ENCODE results near the gene CACNA2D2.

CACNA2D2 gene

GRCh38 chr3:50419595-50420370 is 83.7 kb downstream of the CACNA2D2 start:
- DNase-seq, result no peak

DNA sequence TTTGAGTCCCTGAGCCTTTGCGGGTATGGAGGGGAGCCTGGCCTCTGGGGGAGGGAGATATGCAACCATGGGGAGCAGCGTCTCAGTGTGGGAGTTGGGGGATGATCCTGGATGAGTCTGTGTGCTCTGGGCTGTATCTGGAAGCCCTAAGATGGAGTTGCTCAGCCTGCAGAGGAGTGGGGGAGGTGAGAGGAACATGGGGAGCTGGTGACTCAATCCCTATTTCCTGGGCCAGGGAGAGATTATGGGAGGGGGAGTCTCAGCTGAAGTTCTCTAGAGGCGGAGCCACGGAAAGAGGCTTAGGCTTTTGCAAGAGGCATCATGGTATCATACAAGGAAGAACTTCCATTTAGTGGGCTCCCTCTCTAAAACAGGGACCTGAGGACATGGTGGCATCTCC is 84.6 kb downstream of the CACNA2D2 start:
- DNase-seq, result no peak

DNA sequence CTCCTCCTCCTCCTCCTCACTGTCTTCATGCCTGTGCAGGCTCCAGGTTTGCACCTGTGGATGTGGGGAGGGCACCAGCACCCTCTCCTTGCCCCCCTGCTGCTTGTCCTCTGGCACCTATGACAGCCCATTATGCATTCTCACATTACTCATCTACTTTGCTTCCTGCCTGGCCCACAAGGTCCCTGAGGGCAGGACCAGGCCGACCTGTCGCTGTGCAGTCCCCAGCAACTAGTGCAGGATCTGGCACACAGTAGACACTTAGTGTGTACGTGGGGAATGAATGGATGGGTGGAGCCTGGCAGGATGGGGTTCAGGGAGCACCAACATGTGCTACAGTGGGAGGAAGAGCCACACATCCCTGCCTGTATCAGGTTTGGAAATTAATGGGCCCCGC is 85.8 kb downstream of the CACNA2D2 start:
- no peak for DNase-seq

- DNase-seq, result no peak
Measured at GRCh38 chr3:50416736-50417636, 86.4 kb downstream of the CACNA2D2 start.

DNA sequence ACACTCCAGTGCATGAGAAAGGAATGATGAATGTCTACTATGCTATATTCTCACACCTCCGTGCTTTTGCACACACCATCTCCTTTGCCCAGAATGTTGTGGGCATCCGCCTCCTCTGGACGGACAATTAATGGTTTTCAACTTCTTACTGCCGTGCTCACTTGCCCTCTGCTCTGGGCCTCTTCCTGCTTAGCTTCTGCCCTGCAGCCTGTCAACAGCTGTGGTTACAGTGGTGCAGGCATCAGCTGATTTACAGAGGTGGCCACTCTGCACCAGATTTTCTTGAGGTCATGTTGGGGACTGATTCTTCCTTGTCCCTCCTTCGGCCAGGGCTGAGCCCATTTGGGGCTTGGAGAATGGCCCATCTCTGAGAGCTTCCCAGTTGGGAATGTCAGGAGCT is 87.6 kb downstream of the CACNA2D2 start:
- DNase-seq, result no peak

DNA sequence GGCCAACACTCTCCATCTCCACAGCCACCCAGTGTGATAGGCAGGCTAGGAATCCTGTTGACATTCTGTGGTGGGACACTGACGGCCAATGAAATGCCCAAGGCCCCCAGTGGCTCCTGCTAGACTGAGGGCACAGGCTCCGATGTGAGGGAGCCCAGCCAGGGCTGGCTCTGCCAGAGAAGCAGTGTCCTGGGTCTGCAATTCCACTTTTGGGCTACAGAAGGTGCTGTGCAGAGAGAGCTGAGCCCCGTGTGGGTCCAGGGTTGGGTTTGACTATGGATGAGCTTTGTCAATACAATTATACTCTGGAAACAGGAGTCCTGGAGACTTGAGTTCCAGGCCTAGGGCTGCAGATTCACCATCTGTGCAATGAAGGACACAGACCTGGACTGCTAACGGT is 88.4 kb downstream of the CACNA2D2 start:
- DNase-seq, result no peak

GRCh38 chr3:50414616-50415015 is 88.8 kb downstream of the CACNA2D2 start:
- no peak for DNase-seq

- no peak for DNase-seq
Measured at GRCh38 chr3:50412231-50412754, 91.1 kb downstream of the CACNA2D2 start.

GRCh38 chr3:50411229-50411628 is 92.2 kb downstream of the CACNA2D2 start:
- peak; percentile 61 for DNase-seq

GRCh38 chr3:50410608-50411139 is 92.8 kb downstream of the CACNA2D2 start:
- DNase-seq, result no peak

DNA sequence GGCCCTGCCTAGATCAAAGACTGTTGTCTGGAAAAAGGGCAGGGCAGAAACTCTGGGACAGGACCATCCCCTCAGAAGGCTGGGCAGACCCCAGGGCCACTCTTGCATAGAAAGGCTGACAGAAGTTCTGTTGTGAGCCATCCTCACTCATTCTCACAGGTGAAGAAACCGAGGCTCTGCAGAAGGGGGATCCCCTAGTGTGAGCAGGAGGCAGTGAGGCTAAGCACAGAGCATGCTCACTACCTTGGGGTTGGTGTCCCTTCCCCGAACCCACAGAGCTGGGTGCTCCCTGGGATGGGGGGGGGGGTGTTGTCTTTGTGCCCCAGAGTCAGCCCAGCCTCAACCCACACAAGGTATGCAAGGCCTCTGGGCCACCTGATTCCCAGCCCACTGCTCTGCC is 93.2 kb downstream of the CACNA2D2 start:
- DNase-seq, result no peak

- DNase-seq, result no peak
Measured at GRCh38 chr3:50408443-50408944, 94.9 kb downstream of the CACNA2D2 start.

GRCh38 chr3:50406487-50406886 is 96.9 kb downstream of the CACNA2D2 start:
- no peak for DNase-seq

GRCh38 chr3:50405249-50405648 is 98.2 kb downstream of the CACNA2D2 start:
- DNase-seq, result peak; percentile 78

DNA sequence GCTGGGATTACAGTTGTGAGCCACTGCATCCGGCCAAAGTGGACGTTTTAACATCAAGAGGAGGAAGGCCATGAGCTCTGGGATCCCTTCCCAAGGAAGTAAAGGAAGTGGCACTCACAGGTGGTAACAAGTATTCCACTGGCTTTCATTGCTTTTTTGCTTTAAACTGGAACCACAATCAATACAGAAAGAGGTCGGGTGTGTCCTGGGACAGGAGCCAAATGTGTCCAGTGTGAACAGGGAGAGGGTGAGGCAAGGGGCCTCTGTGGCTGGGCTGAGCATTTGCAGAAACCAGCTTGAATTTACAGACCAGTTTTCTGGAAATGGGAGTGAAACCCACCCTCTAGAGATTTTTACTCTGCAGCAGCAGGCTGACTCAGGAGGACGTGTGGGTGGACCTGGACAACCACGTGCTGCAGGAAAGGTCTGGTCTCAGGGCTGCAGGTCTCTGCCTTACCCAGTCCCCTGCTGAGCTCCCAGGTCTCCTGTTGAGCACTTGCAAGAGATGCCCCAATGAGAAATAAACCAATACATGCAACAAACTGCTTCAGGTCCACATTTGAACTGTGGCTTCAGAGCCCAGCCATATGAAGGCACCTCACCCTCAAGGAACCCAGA is 101.3 kb downstream of the CACNA2D2 start:
- no peak for DNase-seq

DNA sequence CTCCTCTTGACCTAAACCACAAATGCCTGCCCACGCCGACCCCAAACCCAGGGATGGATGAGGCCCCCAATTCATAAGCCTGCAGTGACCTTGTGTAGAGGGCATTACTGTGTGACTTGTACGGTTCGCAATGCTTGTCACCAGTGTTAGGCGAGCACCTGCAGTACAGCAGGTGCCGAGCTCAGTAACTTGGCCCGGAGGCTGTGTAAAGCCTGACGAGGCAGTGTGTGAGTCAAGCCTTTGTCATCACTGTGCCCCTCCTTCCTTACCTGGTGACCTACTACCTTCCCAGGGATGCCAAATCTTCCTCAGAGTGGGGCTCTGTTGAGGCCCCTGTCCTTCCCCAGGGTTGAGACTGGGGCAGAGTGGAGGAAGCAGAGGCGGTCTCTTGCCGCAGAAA is 106.9 kb downstream of the CACNA2D2 start:
- DNase-seq, result peak; percentile 63

DNA sequence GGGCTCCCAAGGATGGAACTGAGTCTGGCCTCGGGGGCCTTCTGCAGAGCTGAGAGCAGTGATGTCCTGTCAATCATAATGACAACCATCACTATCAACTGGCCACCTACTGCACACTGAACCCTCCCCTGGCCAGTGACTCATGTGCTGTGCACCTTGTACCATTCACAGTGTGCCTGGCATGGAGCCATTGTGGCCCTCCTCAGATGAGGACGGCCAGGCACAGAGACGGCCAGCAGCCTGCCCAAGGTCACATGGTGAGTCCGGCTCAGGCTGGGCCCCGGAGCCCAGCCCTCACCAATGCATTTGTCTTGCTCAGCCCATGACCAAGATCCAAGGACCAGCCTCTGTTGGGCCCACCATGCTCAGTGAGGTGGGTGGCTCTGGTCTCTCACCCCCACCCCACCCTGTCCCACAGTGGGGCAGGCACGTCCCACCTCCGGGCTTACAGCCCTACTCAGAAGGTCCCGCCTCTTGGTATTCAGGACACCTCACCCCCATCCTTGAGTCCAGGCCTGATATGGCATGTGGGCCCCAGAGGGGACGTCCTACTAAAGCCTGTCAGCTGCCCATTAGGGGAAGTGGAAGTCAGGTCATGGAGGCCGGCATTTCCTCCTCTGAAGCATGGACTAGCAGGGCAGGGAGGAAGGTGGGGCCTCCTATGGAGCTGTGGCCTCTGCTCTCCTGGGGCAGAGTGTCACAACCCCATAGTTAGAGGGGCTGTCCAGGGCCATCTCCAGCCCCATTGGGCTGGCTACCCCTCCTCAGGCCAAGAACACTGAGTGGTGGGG is 108.2 kb downstream of the CACNA2D2 start:
- DNase-seq, result no peak

GRCh38 chr3:50393061-50393460 is 110.4 kb downstream of the CACNA2D2 start:
- DNase-seq, result no peak

DNA sequence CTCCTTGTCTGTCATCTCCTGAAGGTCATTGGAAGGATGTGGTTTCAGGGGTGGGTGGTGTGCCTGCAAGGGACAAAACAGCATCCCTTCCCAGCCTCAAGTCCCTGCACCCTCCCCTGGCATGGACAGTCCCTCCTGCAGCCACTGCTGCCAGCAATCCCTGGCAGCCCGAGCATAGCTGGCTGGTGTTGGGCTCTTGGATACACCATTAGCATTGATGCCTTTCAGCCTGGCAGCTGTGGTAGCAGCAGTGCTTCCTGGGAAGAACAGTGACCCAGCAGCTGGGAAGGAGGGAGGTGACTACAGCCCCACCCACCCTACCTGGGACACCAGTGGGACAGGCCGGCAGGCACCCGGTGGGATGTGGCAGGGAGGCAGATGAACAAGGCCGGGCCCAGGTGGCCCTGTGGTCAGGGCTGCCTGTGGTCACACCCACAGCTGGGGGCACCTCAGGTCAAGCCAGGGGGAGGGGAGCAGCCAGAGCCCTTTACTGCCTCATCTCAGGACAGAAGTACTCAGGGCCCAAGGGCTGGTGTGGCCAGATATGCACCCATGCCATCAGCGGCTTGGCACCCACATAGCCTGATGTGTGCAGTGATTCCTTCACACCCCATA is 111.2 kb downstream of the CACNA2D2 start:
- no peak for DNase-seq

DNA sequence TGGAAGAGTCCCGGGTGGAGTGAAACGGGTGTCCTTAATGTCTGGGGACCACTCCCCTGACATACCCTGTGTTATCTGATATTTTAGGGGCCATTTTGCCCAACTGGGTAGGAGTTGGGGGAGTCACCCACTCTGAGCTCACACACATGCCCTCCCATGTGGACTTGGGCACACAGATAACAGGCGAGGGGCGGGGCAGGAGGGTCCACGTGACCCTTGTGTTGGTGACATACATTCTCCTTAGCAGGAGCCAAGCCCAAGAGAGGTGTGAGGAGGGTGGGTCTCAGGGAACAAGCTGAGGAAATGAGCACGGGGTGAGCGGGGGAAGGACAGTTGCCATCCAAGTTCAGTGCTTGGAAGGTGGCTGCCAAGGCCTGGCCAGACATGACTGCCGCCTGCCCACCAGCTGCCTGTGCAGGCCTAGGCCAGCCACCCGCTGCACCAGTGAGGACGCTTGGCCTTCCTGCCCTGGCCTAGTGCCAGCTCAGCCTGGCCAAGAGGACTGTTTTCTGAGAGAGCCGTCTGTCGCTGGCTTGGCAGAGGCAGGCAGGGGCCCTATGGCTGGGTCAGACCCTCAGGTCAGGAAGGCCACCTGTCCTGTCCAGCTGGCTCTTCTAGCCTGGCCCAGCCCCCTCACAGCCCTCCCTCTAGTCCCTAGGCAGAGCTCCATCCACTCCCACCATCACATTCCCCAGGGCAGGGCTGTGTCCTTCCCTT is 112.8 kb downstream of the CACNA2D2 start:
- no peak for DNase-seq

- no peak for DNase-seq
Measured at GRCh38 chr3:50389414-50389767, 114.0 kb downstream of the CACNA2D2 start.

Measured in islet precursor cell (in vitro differentiated cells).